Tibial nerve (tissue), 4 donors: ENCODE measurements around the gene WDR72.

ENCODE experiments used
- CTCF ChIP-seq, 5 experiments: fragments of 200-600 bp in 3 of 5; fragments of 450-650 bp in 2 of 5; sonication (generic) in 3 of 5; IDR thresholded peaks; one replicate each; pipeline ENCODE4 v1.5.1; 2016 to 2019; ENCODE audit warnings: antibody characterized with exemption in 5 of 5, mild to moderate bottlenecking in 3 of 5, moderate library complexity in 2 of 5
- EP300 ChIP-seq, 2 donors: sonication (generic); formaldehyde crosslinking; IDR thresholded peaks; one replicate each; pipeline ENCODE4 v1.6.1; 2017; ENCODE audit warnings: antibody characterized with exemption in 2 of 2, mild to moderate bottlenecking in 1 of 2
- POLR2A ChIP-seq, 2 donors: fragments of 450-650 bp; IDR thresholded peaks; one replicate each; pipeline ENCODE4 v1.6.1; 2017; ENCODE audit warnings: antibody characterized with exemption in 2 of 2, mild to moderate bottlenecking in 2 of 2, moderate library complexity in 2 of 2

GRCh38 chr15:53535886-53536285 is 223.6 kb downstream of the WDR72 start:
- TF ChIP-seq EP300 (IDR thresholded peaks at IDR 0.05) (no peak), POLR2A (IDR thresholded peaks at IDR 0.05) (no peak), CTCF (IDR thresholded peaks at IDR 0.05) (no peak)
